GM12875 (cell line): ENCODE data around the gene PCDHB5.
A peak's percentile ranks its signal among the peaks of the same experiment; 100 is the strongest.
"Not testable (repeated sequence)": the region's sequence is repeated elsewhere in the genome, so short reads cannot be mapped to it uniquely, and the experiment has no call there.

ENCODE experiments used
- H3K4me3 ChIP-seq: one replicate; pipeline ENCODE4 v1.5.1; 2011; ENCODE audit warnings: low read depth, low read length, control low read depth
- CTCF ChIP-seq: IDR thresholded peaks from 2 replicates; pipeline ENCODE4 v1.5.1; 2011; ENCODE audit warnings: low read depth, mild to moderate bottlenecking, control low read depth, inconsistent platforms, low read length, moderate library complexity, borderline replicate concordance; ENCODE audit not compliant: insufficient read depth

Gene PCDHB5

DNA sequence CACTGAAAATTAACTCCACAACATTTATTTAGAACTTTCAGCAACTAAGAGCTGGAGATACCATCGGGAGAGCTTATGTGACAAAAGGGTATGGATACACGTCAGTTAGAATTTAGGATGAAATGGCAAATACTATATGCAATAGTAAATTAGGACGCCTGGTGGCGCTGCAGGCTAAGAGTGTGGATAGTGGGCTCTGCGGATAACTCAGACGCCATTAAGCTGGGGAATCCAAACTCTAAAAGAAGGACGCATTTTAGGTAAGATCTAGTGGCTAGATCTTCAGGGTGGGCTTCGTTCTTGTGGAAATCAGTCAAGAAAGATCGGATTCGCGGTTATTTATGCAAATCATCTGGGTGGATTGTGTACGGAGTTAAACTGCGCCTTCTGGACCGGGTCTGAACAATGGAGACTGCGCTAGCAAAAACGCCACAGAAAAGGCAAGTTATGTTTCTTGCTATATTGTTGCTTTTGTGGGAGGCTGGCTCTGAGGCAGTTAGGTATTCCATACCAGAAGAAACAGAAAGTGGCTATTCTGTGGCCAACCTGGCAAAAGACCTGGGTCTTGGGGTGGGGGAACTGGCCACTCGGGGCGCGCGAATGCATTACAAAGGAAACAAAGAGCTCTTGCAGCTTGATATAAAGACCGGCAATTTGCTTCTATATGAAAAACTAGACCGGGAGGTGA lies at the start of gene PCDHB5:
Gene PCDHB5 (plus strand): TSS at position 177 of the 688 bp plus-strand sequence. CDS start 229 bp downstream, at position 406.
- H3K4me3 ChIP-seq, result no peak within 1 kb of the TSS
- no peak for TF ChIP-seq CTCF

DNA sequence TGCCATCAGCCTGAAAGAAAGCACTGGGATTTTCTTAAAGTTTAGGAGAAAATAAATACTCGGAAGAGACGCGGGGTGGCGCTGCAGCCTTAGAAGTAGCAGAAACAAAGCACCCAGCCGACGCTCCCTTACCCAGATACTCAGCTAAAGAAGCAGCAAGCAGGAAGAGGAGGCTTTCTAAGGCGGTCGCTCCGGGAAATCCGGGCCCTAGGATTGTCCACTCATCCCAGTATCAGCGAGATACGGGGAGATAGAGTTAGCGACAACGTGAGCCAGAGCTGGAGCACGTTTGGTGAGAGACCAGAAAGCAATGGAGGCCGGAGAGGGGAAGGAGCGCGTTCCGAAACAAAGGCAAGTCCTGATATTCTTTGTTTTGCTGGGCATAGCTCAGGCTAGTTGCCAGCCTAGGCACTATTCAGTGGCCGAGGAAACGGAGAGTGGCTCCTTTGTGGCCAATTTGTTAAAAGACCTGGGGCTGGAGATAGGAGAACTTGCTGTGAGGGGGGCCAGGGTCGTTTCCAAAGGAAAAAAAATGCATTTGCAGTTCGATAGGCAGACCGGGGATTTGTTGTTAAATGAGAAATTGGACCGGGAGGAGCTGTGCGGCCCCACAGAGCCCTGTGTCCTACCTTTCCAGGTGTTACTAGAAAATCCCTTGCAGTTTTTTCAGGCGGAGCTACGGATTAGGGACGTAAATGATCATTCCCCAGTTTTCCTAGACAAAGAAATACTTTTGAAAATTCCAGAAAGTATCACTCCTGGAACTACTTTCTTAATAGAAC lies 40.3 kb upstream of the PCDHB5 start, which contains the start of gene PCDHB2:
Gene PCDHB2 (plus strand): TSS at position 135 of the 782 bp plus-strand sequence. CDS start 176 bp downstream, at position 311.
- no peak for TF ChIP-seq CTCF
- H3K4me3 ChIP-seq, result no peak within 1 kb of the TSS

DNA sequence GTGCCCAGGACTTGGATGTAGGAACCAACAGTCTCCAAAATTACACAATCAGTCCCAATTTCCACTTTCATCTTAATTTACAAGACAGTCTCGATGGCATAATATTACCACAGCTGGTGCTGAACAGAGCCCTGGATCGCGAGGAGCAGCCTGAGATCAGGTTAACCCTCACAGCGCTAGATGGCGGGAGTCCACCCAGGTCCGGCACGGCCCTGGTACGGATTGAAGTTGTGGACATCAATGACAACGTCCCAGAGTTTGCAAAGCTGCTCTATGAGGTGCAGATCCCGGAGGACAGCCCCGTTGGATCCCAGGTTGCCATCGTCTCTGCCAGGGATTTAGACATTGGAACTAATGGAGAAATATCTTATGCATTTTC lies 39.8 kb upstream of the PCDHB5 start:
- TF ChIP-seq CTCF, result no peak
- H3K4me3 ChIP-seq, result no peak overlapping the region

DNA sequence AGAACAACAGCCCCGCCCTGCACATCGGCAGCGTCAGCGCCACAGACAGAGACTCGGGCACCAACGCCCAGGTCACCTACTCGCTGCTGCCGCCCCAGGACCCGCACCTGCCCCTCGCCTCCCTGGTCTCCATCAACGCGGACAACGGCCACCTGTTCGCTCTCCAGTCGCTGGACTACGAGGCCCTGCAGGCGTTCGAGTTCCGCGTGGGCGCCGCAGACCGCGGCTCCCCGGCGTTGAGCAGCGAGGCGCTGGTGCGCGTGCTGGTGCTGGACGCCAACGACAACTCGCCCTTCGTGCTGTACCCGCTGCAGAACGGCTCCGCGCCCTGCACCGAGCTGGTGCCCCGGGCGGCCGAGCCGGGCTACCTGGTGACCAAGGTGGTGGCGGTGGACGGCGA lies 38.8 kb upstream of the PCDHB5 start:
- H3K4me3 ChIP-seq, result not testable (repeated sequence)

DNA sequence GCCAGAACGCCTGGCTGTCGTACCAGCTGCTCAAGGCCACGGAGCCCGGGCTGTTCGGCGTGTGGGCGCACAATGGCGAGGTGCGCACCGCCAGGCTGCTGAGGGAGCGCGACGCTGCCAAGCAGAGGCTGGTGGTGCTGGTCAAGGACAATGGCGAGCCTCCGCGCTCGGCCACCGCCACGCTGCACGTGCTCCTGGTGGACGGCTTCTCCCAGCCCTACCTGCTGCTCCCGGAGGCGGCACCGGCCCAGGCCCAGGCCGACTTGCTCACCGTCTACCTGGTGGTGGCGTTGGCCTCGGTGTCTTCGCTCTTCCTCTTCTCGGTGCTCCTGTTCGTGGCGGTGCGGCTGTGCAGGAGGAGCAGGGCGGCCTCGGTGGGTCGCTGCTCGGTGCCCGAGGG lies 38.4 kb upstream of the PCDHB5 start:
- not testable (repeated sequence) for H3K4me3 ChIP-seq

GRCh38 chr5:141100243-141100805 lies 34.7 kb upstream of the PCDHB5 start, which contains the start of gene PCDHB3:
Gene PCDHB3, plus strand, starts transcription at chr5:141100473. Its CDS starts 177 bp downstream, at chr5:141100650.
- H3K4me3 ChIP-seq, result no peak within 1 kb of the TSS
- 0 out of 2 replicates have a peak, but pooled peaks have one; percentile 5 for TF ChIP-seq CTCF

- H3K4me3 ChIP-seq, result no peak overlapping the region
- no peak for TF ChIP-seq CTCF
These were observed 33.9 kb upstream of the PCDHB5 start for GRCh38 chr5:141101059-141101458.

DNA sequence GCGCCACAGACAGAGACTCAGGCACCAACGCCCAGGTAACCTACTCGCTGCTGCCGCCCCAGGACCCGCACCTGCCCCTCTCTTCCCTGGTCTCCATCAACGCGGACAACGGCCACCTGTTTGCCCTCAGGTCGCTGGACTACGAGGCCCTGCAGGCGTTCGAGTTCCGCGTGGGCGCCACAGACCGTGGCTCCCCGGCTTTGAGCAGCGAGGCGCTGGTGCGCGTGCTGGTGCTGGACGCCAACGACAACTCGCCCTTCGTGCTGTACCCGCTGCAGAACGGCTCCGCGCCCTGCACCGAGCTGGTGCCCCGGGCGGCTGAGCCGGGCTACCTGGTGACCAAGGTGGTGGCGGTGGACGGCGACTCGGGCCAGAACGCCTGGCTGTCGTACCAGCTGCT lies 32.9 kb upstream of the PCDHB5 start:
- H3K4me3 ChIP-seq, result not testable (repeated sequence)

DNA sequence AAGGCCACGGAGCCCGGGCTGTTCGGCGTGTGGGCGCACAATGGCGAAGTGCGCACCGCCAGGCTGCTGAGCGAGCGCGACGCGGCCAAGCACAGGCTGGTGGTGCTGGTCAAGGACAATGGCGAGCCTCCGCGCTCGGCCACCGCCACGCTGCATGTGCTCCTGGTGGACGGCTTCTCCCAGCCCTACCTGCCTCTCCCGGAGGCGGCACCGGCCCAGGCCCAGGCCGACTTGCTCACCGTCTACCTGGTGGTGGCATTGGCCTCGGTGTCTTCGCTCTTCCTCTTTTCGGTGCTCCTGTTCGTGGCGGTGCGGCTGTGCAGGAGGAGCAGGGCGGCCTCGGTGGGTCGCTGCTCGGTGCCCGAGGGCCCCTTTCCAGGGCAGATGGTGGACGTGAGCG lies 32.5 kb upstream of the PCDHB5 start:
- H3K4me3 ChIP-seq, result not testable (repeated sequence)
